ENCODE measurements around the gene PIGB. TPM values are rescaled to one million over a fixed set of nuclear protein-coding genes. Genes with fewer than 3 reads are reported as not detected.

PIGB gene
- total RNA-seq, 4 donors from 2014 or later, result 12.9 to 29.4 (median 24.1) TPM

GRCh38 chr15:55360256-55360655 lies 41.2 kb downstream of the PIGB start:
- no peak for DNase-seq
- TF ChIP-seq CTCF (IDR thresholded peaks at IDR 0.05) (no peak), POLR2A (IDR thresholded peaks at IDR 0.05) (no peak)
- WGBS, 2 donors, result 52 to 53% methylated on average over 6 of the region's 6 CpGs
- peak overlapping the region in 1 of 3 donors; percentile 19 for H3K27ac ChIP-seq
- peaks cover 7 to 9% of the 10 kb centered on the region in 2 donors for H3K4me1 ChIP-seq
- intact Hi-C loops (cut with DNase I), result no loop called here
- no peaks in the 10 kb centered on the region for H3K9me3 ChIP-seq
- H3K27me3 ChIP-seq, result no peaks in the 10 kb centered on the region
- peaks cover 0 to 9% of the 10 kb centered on the region in 2 donors for H3K36me3 ChIP-seq
- H3K4me3 ChIP-seq (replicated peaks in 1 of 3), result no peak overlapping the region

GRCh38 chr15:55361048-55361447 lies 42.0 kb downstream of the PIGB start:
- H3K27me3 ChIP-seq, result no peaks in the 10 kb centered on the region
- intact Hi-C loops (cut with DNase I), result no loop called here
- no peak for DNase-seq
- peaks cover 0 to 9% of the 10 kb centered on the region in 2 donors for H3K36me3 ChIP-seq
- H3K4me3 ChIP-seq (replicated peaks in 1 of 3), result no peak overlapping the region
- H3K27ac ChIP-seq, result no peak overlapping the region
- no peaks in the 10 kb centered on the region for H3K9me3 ChIP-seq
- no peak for TF ChIP-seq CTCF (IDR thresholded peaks at IDR 0.05)
- TF ChIP-seq POLR2A (IDR thresholded peaks at IDR 0.05), result no peak
- 75% methylated on average over 10 of the region's 10 CpGs for WGBS, 2 donors
- H3K4me1 ChIP-seq, result peaks cover 2 to 6% of the 10 kb centered on the region in 2 donors

GRCh38 chr15:55362641-55363040 lies 43.6 kb downstream of the PIGB start:
- H3K27ac ChIP-seq, result no peak overlapping the region
- intact Hi-C loops (cut with DNase I), result no loop called here
- H3K4me1 ChIP-seq, result no peaks in the 10 kb centered on the region
- TF ChIP-seq CTCF (IDR thresholded peaks at IDR 0.05) (no peak), POLR2A (IDR thresholded peaks at IDR 0.05) (no peak)
- 94 to 96% methylated on average over 2 of the region's 2 CpGs for WGBS, 2 donors
- no peaks in the 10 kb centered on the region for H3K27me3 ChIP-seq
- H3K36me3 ChIP-seq, result peaks cover 0 to 9% of the 10 kb centered on the region in 2 donors
- no peak overlapping the region for H3K4me3 ChIP-seq (replicated peaks in 1 of 3)
- no peaks in the 10 kb centered on the region for H3K9me3 ChIP-seq
- no peak for DNase-seq

GRCh38 chr15:55366981-55367380 lies 48.0 kb downstream of the PIGB start:
- 89 to 100% methylated on average over 1 of the region's 1 CpG for WGBS, 2 donors
- H3K4me1 ChIP-seq, result no peaks in the 10 kb centered on the region
- H3K9me3 ChIP-seq, result no peaks in the 10 kb centered on the region
- DNase-seq, result no peak
- TF ChIP-seq CTCF (IDR thresholded peaks at IDR 0.05) (no peak), POLR2A (IDR thresholded peaks at IDR 0.05) (no peak)
- peaks cover 6 to 9% of the 10 kb centered on the region in 2 donors for H3K36me3 ChIP-seq
- no peak overlapping the region for H3K27ac ChIP-seq
- intact Hi-C loops (cut with DNase I), result no loop called here
- no peak overlapping the region for H3K4me3 ChIP-seq (replicated peaks in 1 of 3)
- no peaks in the 10 kb centered on the region for H3K27me3 ChIP-seq

- Histone ChIP-seq H3K9me3 (no peaks in the 10 kb centered on the region), H3K4me1 (peaks cover 6 to 7% of the 10 kb centered on the region in 2 donors), H3K27me3 (no peaks in the 10 kb centered on the region), H3K27ac (peak overlapping the region in 2 of 3 donors; percentile 12 to 68), H3K36me3 (peaks cover 0 to 17% of the 10 kb centered on the region in 2 donors), H3K4me3 (replicated peaks in 1 of 3) (no peak overlapping the region)
- intact Hi-C loops (cut with DNase I), result no loop called here
- TF ChIP-seq CTCF (IDR thresholded peaks at IDR 0.05) (no peak), POLR2A (IDR thresholded peaks at IDR 0.05) (no peak)
- DNase-seq, result no peak
- 57 to 63% methylated on average over 3 of the region's 3 CpGs for WGBS, 2 donors
Measured at GRCh38 chr15:55372701-55373440, 53.8 kb downstream of the PIGB start.
